Endothelial cell of umbilical vein (primary cell): ENCODE results near the gene RHOC. TPM values are rescaled to one million over a fixed set of nuclear protein-coding genes. Genes with fewer than 3 reads are reported as not detected.

Experiments
- BruUV-seq: library from RNA; stranded (reverse); fragments of 400-500 nt; replicated peaks from 2 replicates; lab custom pipeline; 2021; lab: Mats Ljungman, UMichigan
- CTCF ChIA-PET: fragments of 300-600, 350-600 bp; sonication (Branson Sonifier 250); formaldehyde crosslinking; loops from one replicate; lab custom pipeline; 2021; ENCODE audit warnings: antibody characterized with exemption, inconsistent platforms; lab: Charles Lee
- POLR2A ChIA-PET: fragments of 300-600, 350-600 bp; sonication (Branson Sonifier 250); formaldehyde crosslinking; loops from one replicate; lab custom pipeline; 2021; ENCODE audit warnings: antibody characterized with exemption, inconsistent platforms; lab: Charles Lee
- DNase-seq: peaks from one replicate; pipeline ENCODE4 v3.0.0-alpha.2; 2011; ENCODE audit warnings: low read depth, low spot score
- FAIRE-seq: peaks from 2 replicates; lab custom pipeline; 2011; peaks lifted over from hg19 to GRCh38; lab: Jason Lieb, UNC
- H2AFZ ChIP-seq: 2 replicates; pipeline ENCODE4 v1.6.0; 2012; ENCODE audit warnings: low read depth, low read length, control low read depth, inconsistent platforms
- H3K27ac ChIP-seq: 2 replicates; pipeline ENCODE4 v1.5.1; 2011; ENCODE audit warnings: low read depth, mild to moderate bottlenecking, control low read depth, low read length, moderate library complexity; ENCODE audit not compliant: insufficient read depth
- H3K27me3 ChIP-seq, 2 experiments: 2 replicates each; pipeline versions ENCODE4 v1.6.0 to v1.6.1; 2011; ENCODE audit warnings: low read length in 2 of 2, mixed read lengths in 1 of 2; ENCODE audit not compliant: control insufficient read depth in 2 of 2, insufficient read depth in 2 of 2
- H3K36me3 ChIP-seq, 2 experiments: 2 replicates in 1 of 2; 3 replicates in 1 of 2; pipeline ENCODE4 v1.5.1; 2011; ENCODE audit warnings: low read length in 2 of 2, mild to moderate bottlenecking in 1 of 2, moderate library complexity in 1 of 2; ENCODE audit not compliant: control insufficient read depth in 2 of 2, insufficient read depth in 2 of 2; ENCODE audit errors: extremely low read depth in 1 of 2
- H3K4me1 ChIP-seq: 3 replicates; pipeline ENCODE4 v1.5.1; 2011; ENCODE audit warnings: mild to moderate bottlenecking, low read length; ENCODE audit not compliant: control insufficient read depth, insufficient read depth; ENCODE audit errors: extremely low read depth
- H3K4me2 ChIP-seq: 2 replicates; pipeline ENCODE4 v1.6.1; 2011; ENCODE audit warnings: low read length, control low read depth, mixed read lengths; ENCODE audit not compliant: insufficient read depth
- H3K4me3 ChIP-seq, 3 experiments: fragments of 200-600 bp in 1 of 3; sonication (generic), shearing (Covaris generic) in 1 of 3; replicated peaks in 1 of 3; 2 replicates each; pipeline ENCODE4 v1.5.1; 2011 to 2016; ENCODE audit warnings: control low read depth in 3 of 3, low read length in 3 of 3, mild to moderate bottlenecking in 2 of 3, inconsistent platforms in 1 of 3, low read depth in 1 of 3, moderate library complexity in 1 of 3; ENCODE audit not compliant: insufficient read depth in 1 of 3
- H3K79me2 ChIP-seq: 2 replicates; pipeline ENCODE4 v1.6.0; 2012; ENCODE audit warnings: low read length, inconsistent platforms; ENCODE audit not compliant: control insufficient read depth, insufficient read depth
- H3K9ac ChIP-seq: replicated peaks from 2 replicates; pipeline ENCODE3; 2011; ENCODE audit warnings: low read length, control low read depth; ENCODE audit not compliant: insufficient read depth; ENCODE audit errors: extremely low read depth
- H3K9me1 ChIP-seq: replicated peaks from 3 replicates; pipeline ENCODE4 v1.6.0; 2011; ENCODE audit warnings: mild to moderate bottlenecking, low read length; ENCODE audit not compliant: control insufficient read depth, insufficient read depth; ENCODE audit errors: extremely low read depth
- H3K9me3 ChIP-seq: replicated peaks from 2 replicates; pipeline ENCODE4 v1.5.1; 2012; ENCODE audit warnings: low read length, inconsistent platforms; ENCODE audit not compliant: control insufficient read depth, insufficient read depth
- H4K20me1 ChIP-seq: replicated peaks from 2 replicates; pipeline ENCODE3; 2011; ENCODE audit warnings: mild to moderate bottlenecking, low read length; ENCODE audit not compliant: control insufficient read depth, insufficient read depth; ENCODE audit errors: extremely low read depth
- EZH2 ChIP-seq: IDR thresholded peaks from 2 replicates; pipeline ENCODE4 v1.6.1; 2012; ENCODE audit warnings: borderline replicate concordance, low read depth, mild to moderate bottlenecking, moderate library complexity, low read length, inconsistent platforms; ENCODE audit not compliant: severe bottlenecking
- FOS ChIP-seq: IDR thresholded peaks from 2 replicates; pipeline ENCODE4 v1.6.1; 2011; ENCODE audit warnings: mild to moderate bottlenecking, low read length, moderate library complexity, borderline replicate concordance; ENCODE audit not compliant: insufficient read depth
- GATA2 ChIP-seq: IDR thresholded peaks from 2 replicates; pipeline ENCODE4 v1.7.0; 2011; ENCODE audit warnings: low read depth, mild to moderate bottlenecking, moderate library complexity, mixed read lengths, low read length; ENCODE audit not compliant: insufficient read length, insufficient read depth
- JUN ChIP-seq: IDR thresholded peaks from 2 replicates; pipeline ENCODE4 v1.6.1; 2011; ENCODE audit warnings: borderline replicate concordance, low read depth; ENCODE audit not compliant: insufficient read length, insufficient read depth
- MYC ChIP-seq: IDR thresholded peaks from one replicate; pipeline ENCODE4 v1.6.1; 2011; ENCODE audit warnings: mild to moderate bottlenecking, low read depth, low read length
- POLR2A ChIP-seq: IDR thresholded peaks from 2 replicates; pipeline ENCODE4 v1.6.1; 2012; ENCODE audit warnings: low read depth, mild to moderate bottlenecking, control low read depth, low read length
- POLR2AphosphoS5 ChIP-seq: IDR thresholded peaks from 2 replicates; pipeline ENCODE4 v1.6.1; 2012; ENCODE audit warnings: low read depth, mild to moderate bottlenecking, control low read depth, low read length, moderate library complexity; ENCODE audit not compliant: insufficient read depth
- dilution Hi-C: fragments of 300-500 bp; cut with MboI; formaldehyde crosslinking; loops from one replicate; pipeline ENCODE4 v1.15.0; 2019; ENCODE audit warnings: low sequenced_read_pairs; ENCODE audit not compliant: extremely low pct_ligation_motif_present
- intact Hi-C: fragments of 100-400 bp; cut with micrococcal nuclease; formaldehyde crosslinking; loops from one replicate; pipeline ENCODE4 v1.10.0; 2022
- polyA plus RNA-seq, 4 experiments: library from polyadenylated mRNA; depleted of rRNA in 3 of 4; stranded (reverse) in 3 of 4; unstranded in 1 of 4; fragments of >200 nt; gene quantifications; 2 replicates each; pipeline versions ENCODE4 v1.2.1 to v1.2.3, GENCODE V29; 2011 to 2012; ENCODE audit warnings: missing spikeins in 1 of 4
- total RNA-seq: library from RNA; stranded (reverse); gene quantifications from 2 replicates; pipeline ENCODE4 v1.2.3, GENCODE V29; 2021
- TF ChIP-seq, protein P1 (sequence below): IDR thresholded peaks from 2 replicates; pipeline ENCODE4 v1.6.1; 2011; ENCODE audit not compliant: insufficient read depth, insufficient read length
- TF ChIP-seq, protein P2 (sequence below), 2 donors: IDR thresholded peaks; 1 replicate in 1 of 2; 2 replicates in 1 of 2; pipeline ENCODE4 v1.5.1; 2011; ENCODE audit warnings: low read length in 2 of 2, mild to moderate bottlenecking in 2 of 2, moderate library complexity in 2 of 2, control low read depth in 1 of 2, inconsistent platforms in 1 of 2, low read depth in 1 of 2; ENCODE audit not compliant: insufficient read depth in 1 of 2; ENCODE audit errors: extremely low read depth in 1 of 2

RHOC gene
- total and polyA plus RNA-seq, 2 donors (not counting 3 experiments of a cell fraction or from before 2014, with no cell fraction given), result 699 to 1,244 TPM

DNA sequence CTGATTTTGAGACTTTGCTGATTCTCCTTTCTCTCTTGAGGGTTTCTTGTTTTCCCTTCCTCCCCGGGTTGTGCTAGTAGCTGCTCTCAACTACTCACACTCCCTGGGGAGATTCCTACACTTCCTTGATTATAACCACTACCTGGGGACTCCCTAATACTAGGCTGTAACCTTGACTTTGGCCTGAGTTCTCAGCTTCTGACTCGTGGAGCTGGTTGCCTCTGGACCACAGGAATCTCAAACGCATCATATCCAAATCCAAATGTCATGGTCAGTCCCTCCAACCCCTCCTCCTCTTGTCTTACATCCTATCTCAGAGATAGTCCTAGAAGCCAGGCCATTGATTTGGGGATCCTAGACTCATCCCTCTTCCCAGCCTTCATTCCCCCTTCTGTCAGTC is 20.5 kb downstream of the RHOC start:
- ChIA-PET POLR2A (no interaction called here), CTCF (interaction anchor here (0.5 to 1.2 kb wide), 2 partner anchors 14 to 63 kb away, joined by 3 to 4 read pairs; no protein-coding TSS in a partner anchor)
- Histone ChIP-seq H3K4me1 (no peaks in the 10 kb centered on the region), H3K27me3 (no peaks in the 10 kb centered on the region), H3K79me2 (no peaks in the 10 kb centered on the region), H3K27ac (no peak overlapping the region), H3K4me3 (no peak overlapping the region), H2AFZ (no peak overlapping the region), H3K9me1 (no peaks in the 10 kb centered on the region), H4K20me1 (no peaks in the 10 kb centered on the region), H3K9me3 (no peaks in the 10 kb centered on the region), H3K36me3 (peaks cover 1 to 7% of the 10 kb centered on the region in 2 experiments), H3K9ac (no peak overlapping the region), H3K4me2 (no peak overlapping the region)
- intact Hi-C loops (no loop called here), dilution Hi-C loops (no loop called here)
- no peak for FAIRE-seq
- TF ChIP-seq, protein P1, sequence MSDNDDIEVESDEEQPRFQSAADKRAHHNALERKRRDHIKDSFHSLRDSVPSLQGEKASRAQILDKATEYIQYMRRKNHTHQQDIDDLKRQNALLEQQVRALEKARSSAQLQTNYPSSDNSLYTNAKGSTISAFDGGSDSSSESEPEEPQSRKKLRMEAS, result no peak
- no peak for TF ChIP-seq POLR2A
- TF ChIP-seq FOS, result no peak
- TF ChIP-seq POLR2AphosphoS5, result no peak
- TF ChIP-seq, protein P2, sequence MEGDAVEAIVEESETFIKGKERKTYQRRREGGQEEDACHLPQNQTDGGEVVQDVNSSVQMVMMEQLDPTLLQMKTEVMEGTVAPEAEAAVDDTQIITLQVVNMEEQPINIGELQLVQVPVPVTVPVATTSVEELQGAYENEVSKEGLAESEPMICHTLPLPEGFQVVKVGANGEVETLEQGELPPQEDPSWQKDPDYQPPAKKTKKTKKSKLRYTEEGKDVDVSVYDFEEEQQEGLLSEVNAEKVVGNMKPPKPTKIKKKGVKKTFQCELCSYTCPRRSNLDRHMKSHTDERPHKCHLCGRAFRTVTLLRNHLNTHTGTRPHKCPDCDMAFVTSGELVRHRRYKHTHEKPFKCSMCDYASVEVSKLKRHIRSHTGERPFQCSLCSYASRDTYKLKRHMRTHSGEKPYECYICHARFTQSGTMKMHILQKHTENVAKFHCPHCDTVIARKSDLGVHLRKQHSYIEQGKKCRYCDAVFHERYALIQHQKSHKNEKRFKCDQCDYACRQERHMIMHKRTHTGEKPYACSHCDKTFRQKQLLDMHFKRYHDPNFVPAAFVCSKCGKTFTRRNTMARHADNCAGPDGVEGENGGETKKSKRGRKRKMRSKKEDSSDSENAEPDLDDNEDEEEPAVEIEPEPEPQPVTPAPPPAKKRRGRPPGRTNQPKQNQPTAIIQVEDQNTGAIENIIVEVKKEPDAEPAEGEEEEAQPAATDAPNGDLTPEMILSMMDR (IDR thresholded peaks at IDR 0.05; ENCODE audit: extremely low read depth in 1 of 2, insufficient read depth in 1 of 2, low read depth in 1 of 2, low read length in 2 of 2), result no peak
- TF ChIP-seq EZH2, result no peak
- no peak for TF ChIP-seq MYC
- no peak for TF ChIP-seq GATA2
- no peak for TF ChIP-seq JUN
- BruUV-seq, result no TSS peak
- DNase-seq, result no peak
